Gastrocnemius medialis (tissue), 4 donors: Measurements from ENCODE around the gene C16orf46. TPM values are rescaled to one million over a fixed set of nuclear protein-coding genes. Genes with fewer than 3 reads are reported as not detected.

ENCODE experiments used
- ATAC-seq, 2 donors: fragments of 150-250 bp; one replicate each; pipeline ENCODE4 v1.9.1; 2016
- DNase-seq, 2 donors: peaks; one replicate each; pipeline ENCODE4 v3.0.0-alpha.2; 2019
- H3K27ac ChIP-seq, 4 donors: fragments of 200-600 bp; sonication (generic); 1 replicate in 1 of 4; 2 replicates in 3 of 4; pipeline ENCODE4 v1.5.1; 2016 to 2018; ENCODE audit warnings: mild to moderate bottlenecking in 2 of 4, moderate library complexity in 1 of 4
- H3K27me3 ChIP-seq, 3 donors: fragments of 200-600 bp; sonication (generic) in 2 of 3; 1 replicate in 1 of 3; 2 replicates in 2 of 3; pipeline versions ENCODE4 v1.5.1 to v1.6.0; 2016 to 2019; ENCODE audit warnings: mild to moderate bottlenecking in 1 of 3, moderate library complexity in 1 of 3
- H3K36me3 ChIP-seq, 2 donors: fragments of 200-600 bp; sonication (generic) in 1 of 2; one replicate each; pipeline ENCODE4 v1.5.1; 2017 to 2018
- H3K4me1 ChIP-seq, 2 donors: fragments of 200-600 bp; sonication (generic) in 1 of 2; one replicate each; pipeline ENCODE4 v1.5.1; 2016 to 2017; ENCODE audit warnings: mild to moderate bottlenecking in 2 of 2
- H3K4me3 ChIP-seq, 4 donors: fragments of 200-600 bp; sonication (generic) in 3 of 4; 1 replicate in 1 of 4; 2 replicates in 3 of 4; pipeline ENCODE4 v1.5.1; 2016 to 2019; ENCODE audit warnings: mild to moderate bottlenecking in 2 of 4
- H3K9me3 ChIP-seq, 3 donors: fragments of 200-600 bp; sonication (generic) in 2 of 3; 1 replicate in 1 of 3; 2 replicates in 2 of 3; pipeline ENCODE4 v1.5.1; 2016 to 2019
- CTCF ChIP-seq, 5 experiments: fragments of 450-650 bp in 3 of 5; fragments of 200-600 bp in 2 of 5; sonication (generic) in 2 of 5; IDR thresholded peaks in 4 of 5; conservative IDR thresholded peaks in 1 of 5; 1 replicate in 4 of 5; 2 replicates in 1 of 5; pipeline ENCODE4 v1.5.1; 2016 to 2019; ENCODE audit warnings: antibody characterized with exemption in 5 of 5, mild to moderate bottlenecking in 3 of 5, moderate library complexity in 3 of 5
- POLR2A ChIP-seq, 2 donors: fragments of 450-650 bp; IDR thresholded peaks; one replicate each; pipeline ENCODE4 v1.6.1; 2017; ENCODE audit warnings: antibody characterized with exemption in 2 of 2, mild to moderate bottlenecking in 2 of 2, moderate library complexity in 2 of 2
- in situ Hi-C, 4 donors: fragments of 200-750 bp; cut with MboI; loops; one replicate each; pipeline versions ENCODE4 v1.15.0 to v1.8.0; 2017; ENCODE audit warnings: low sequenced_read_pairs in 4 of 4
- intact Hi-C: fragments of 100-400 bp; cut with DNase I; formaldehyde crosslinking; loops from one replicate; pipeline ENCODE4 v1.15.1; 2023; ENCODE audit warnings: low total_unique reads
- total RNA-seq, 4 donors: library from RNA; depleted of rRNA; stranded (reverse); fragments of >200 nt; gene quantifications; one replicate each; pipeline versions ENCODE4 v1.1.0 to v1.2.3, GENCODE V29; 2016

Gene C16orf46
- under 1 TPM in 1 of 4 donors, not detected in 3; 0.88 TPM for total RNA-seq

- no peaks in the 10 kb centered on the region for H3K9me3 ChIP-seq
- no peaks in the 10 kb centered on the region for H3K36me3 ChIP-seq
- H3K27me3 ChIP-seq = no peaks in the 10 kb centered on the region
- TF ChIP-seq CTCF (IDR thresholded peaks at IDR 0.05 in 4 of 5, conservative IDR thresholded peaks at IDR 0.05 in 1 of 5) (no peak), POLR2A (IDR thresholded peaks at IDR 0.05) (peak; percentile 77 to 85)
- DNase-seq (peak; percentile 94 to 95), ATAC-seq (peak; percentile 94 to 97)
- in situ Hi-C loops = loop anchor here in 1 of 4 donors (5.0 to 25.0 kb wide), 2 partner anchors 40 to 235 kb away; partner anchors contain the start of genes ATMIN and GAN
- peak within 1 kb of the TSS; percentile 90 to 99 (median 94) for H3K27ac ChIP-seq
- intact Hi-C loops = loop anchor here (1.0 to 5.0 kb wide), 6 partner anchors 19 to 240 kb away; partner anchors contain the start of genes ATMIN, CENPN and GCSH
- H3K4me3 ChIP-seq = peak within 1 kb of the TSS; percentile 73 to 90 (median 82)
- peaks cover 4 to 7% of the 10 kb centered on the region in 2 donors for H3K4me1 ChIP-seq
Measured at GRCh38 chr16:81077076-81077940, at the start of gene C16orf46. TSS of gene C16orf46 (minus strand) at chr16:81077238. CDS start at chr16:81063955, 13,283 bp downstream.

- no peak for DNase-seq
Measured at GRCh38 chr16:81123092-81123852, 46.2 kb upstream of the C16orf46 start.

GRCh38 chr16:81121474-81121990 is 44.5 kb upstream of the C16orf46 start:
- Histone ChIP-seq H3K27me3 (no peaks in the 10 kb centered on the region), H3K9me3 (no peaks in the 10 kb centered on the region), H3K4me1 (no peaks in the 10 kb centered on the region), H3K27ac (no peak overlapping the region), H3K36me3 (no peaks in the 10 kb centered on the region), H3K4me3 (no peak overlapping the region)
- DNase-seq (no peak), ATAC-seq (no peak)
- intact Hi-C loops = no loop called here
- in situ Hi-C loops = no loop called here
- no peak for TF ChIP-seq POLR2A (IDR thresholded peaks at IDR 0.05)
- no peak for TF ChIP-seq CTCF (IDR thresholded peaks at IDR 0.05 in 4 of 5, conservative IDR thresholded peaks at IDR 0.05 in 1 of 5)

More at GRCh38 chr16:81123092-81123852, 46.2 kb upstream of the C16orf46 start:
- ATAC-seq = no peak
- Histone ChIP-seq H3K4me1 (no peaks in the 10 kb centered on the region), H3K9me3 (no peaks in the 10 kb centered on the region), H3K4me3 (no peak overlapping the region), H3K27me3 (no peaks in the 10 kb centered on the region), H3K27ac (no peak overlapping the region), H3K36me3 (no peaks in the 10 kb centered on the region)
- intact Hi-C loops (no loop called here), in situ Hi-C loops (no loop called here)
- TF ChIP-seq POLR2A (IDR thresholded peaks at IDR 0.05) (no peak), CTCF (IDR thresholded peaks at IDR 0.05 in 4 of 5, conservative IDR thresholded peaks at IDR 0.05 in 1 of 5) (no peak)

- H3K27ac ChIP-seq = no peak overlapping the region
- no peaks in the 10 kb centered on the region for H3K27me3 ChIP-seq
- intact Hi-C loops (no loop called here), in situ Hi-C loops (no loop called here)
- no peaks in the 10 kb centered on the region for H3K4me1 ChIP-seq
- TF ChIP-seq CTCF (IDR thresholded peaks at IDR 0.05 in 4 of 5, conservative IDR thresholded peaks at IDR 0.05 in 1 of 5) (no peak), POLR2A (IDR thresholded peaks at IDR 0.05) (no peak)
- DNase-seq = no peak
- no peaks in the 10 kb centered on the region for H3K36me3 ChIP-seq
- H3K9me3 ChIP-seq = no peaks in the 10 kb centered on the region
- no peak for ATAC-seq
- no peak overlapping the region for H3K4me3 ChIP-seq
Measured at GRCh38 chr16:81117436-81117835, 40.4 kb upstream of the C16orf46 start.
